ENCODE data around the gene SMIM13. TPM values are rescaled to one million over a fixed set of nuclear protein-coding genes. Genes with fewer than 3 reads are reported as not detected.

SMIM13 gene
- total RNA-seq, 1 donor from 2014 or later: 9.2 TPM

Other genes with a start within 250 kb of the SMIM13 start
- not detected for gene GCM2, start 211.8 kb upstream of the SMIM13 start, total RNA-seq
- gene SYCP2L, start 206.8 kb upstream of the SMIM13 start, total RNA-seq: 0.37 TPM
- 0.81 TPM for gene ELOVL2, start 49.5 kb upstream of the SMIM13 start, total RNA-seq
- 0.40 TPM for gene ERVFRD-1, start 17.9 kb downstream of the SMIM13 start, total RNA-seq
- gene NEDD9, start 138.8 kb downstream of the SMIM13 start, total RNA-seq: 18.1 TPM

Measured in mucosa of gallbladder (tissue), 1 donor.